Activated naive CD4-positive, alpha-beta T cell treated with anti-CD3 and anti-CD28 coated beads, Interleukin-2, amount 50 U/mL, for 16 hours (primary cell): ENCODE measurements around the gene TUT4.
A peak's percentile ranks its signal among the peaks of the same experiment; 100 is the strongest.

Experiments
- DNase-seq: peaks from one replicate; pipeline ENCODE4 v3.0.0-alpha.2; 2020

TUT4 gene

DNA sequence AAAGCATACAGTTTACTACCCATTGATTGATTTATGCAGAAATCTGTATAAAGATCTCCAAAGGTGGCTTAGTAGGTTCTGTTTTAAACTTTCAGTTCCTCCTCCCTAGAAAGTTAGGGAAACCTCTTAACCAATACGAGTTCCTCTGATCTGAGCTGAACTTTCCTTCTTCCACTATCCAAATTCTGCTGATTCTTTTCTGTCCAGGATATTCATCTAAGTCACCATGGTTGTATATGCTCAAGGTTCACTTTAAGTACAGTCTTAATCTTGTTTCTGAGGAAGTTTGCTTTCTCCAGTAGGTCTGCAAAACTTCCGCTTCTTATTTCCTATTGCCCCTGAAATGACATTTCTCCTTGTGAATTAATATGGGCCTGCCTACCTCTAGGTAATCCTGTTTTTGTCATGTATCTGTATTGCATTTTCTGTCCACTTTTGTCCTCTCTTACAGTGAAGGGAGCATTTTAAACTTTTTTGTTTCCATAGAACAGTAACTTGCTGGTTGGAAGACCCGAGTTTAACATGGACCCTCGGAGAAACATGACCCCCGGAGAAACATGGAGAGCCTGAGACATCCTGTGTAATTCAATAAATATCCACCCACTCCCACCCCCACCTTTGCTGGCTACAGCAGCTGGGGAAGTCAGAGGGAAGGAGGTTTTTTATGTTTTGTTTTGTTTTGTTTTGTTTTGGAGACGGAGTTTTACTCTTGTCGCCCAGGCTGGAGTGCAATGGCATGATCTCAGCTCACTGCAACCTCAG is 16.7 kb upstream of the TUT4 start:
- DNase-seq: no peak

GRCh38 chr1:52567943-52568342 is 15.1 kb upstream of the TUT4 start:
- no peak for DNase-seq

DNA sequence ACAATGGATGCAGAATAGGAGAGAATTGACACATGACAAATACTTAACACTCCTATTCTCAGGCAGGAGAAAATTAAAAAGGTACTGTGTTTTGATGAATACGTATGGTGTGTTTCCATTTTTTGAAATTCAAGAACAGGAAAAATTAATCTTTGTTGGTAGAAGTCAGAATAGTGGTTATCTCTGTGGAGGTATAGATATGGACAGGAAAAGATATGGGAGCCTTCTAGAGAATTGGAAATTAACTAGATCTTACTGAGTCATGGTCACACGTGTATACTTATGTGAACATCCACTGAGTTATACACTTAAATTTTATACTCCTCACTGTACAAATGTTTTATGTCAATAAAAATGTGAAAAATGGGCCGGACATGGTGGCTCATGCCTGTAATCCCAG is 9.9 kb upstream of the TUT4 start:
- DNase-seq: no peak

- DNase-seq: no peak
Observed at GRCh38 chr1:52559875-52560274, 7.0 kb upstream of the TUT4 start.

- no peak for DNase-seq
Observed at GRCh38 chr1:52558941-52559340, 6.0 kb upstream of the TUT4 start.

DNA sequence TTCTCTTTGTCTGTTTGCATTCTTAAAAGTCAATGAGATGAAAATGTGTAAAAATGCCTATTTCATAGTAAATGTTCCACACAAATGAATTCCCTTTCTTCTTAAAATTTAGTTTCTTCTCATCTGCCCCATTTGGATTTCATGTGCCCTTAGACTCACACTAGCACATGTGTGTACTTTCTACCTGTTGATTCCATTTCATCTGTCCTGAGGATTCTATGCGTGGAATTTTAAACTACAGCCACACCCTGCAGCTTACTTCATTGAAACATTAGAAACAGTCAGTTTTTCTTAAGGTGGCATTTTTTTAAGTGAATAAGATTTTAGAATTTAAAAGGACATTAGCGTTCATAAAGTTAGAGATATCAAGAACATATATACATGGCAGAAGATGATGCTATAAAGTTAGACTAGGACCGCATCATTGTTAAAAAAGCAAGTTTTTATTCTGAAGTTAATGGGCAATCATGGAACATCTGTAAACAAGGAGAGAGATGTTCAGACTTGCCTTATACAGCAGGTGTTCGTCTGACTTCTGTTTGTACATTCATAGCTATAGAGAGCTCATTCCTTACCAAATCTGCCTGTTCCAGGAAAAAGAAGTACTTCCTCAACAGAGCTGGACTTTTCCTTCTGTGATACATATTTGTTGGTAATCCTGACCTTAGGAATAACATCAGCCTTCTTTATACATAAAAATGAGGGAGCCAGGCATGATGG is 3.9 kb upstream of the TUT4 start:
- DNase-seq: no peak

DNA sequence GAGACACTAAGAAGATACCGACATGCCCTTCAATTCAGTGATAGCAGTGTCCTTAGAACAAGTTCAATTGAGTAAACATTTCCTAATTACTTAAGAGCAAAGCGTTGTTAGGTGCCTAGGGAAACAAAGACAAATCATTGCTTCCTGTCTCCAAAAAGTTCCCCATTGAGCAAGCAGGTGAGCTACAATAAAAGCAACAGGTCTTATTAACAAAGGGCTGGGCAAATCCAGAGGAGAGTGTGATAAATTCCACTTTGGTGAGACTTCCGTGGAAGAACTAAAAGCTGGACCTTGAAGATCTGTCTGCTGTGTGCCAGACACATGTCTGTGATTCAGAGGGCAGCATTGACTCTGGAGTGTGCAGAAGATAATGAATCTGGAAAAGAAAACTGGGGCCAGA is 1.9 kb upstream of the TUT4 start:
- no peak for DNase-seq

DNA sequence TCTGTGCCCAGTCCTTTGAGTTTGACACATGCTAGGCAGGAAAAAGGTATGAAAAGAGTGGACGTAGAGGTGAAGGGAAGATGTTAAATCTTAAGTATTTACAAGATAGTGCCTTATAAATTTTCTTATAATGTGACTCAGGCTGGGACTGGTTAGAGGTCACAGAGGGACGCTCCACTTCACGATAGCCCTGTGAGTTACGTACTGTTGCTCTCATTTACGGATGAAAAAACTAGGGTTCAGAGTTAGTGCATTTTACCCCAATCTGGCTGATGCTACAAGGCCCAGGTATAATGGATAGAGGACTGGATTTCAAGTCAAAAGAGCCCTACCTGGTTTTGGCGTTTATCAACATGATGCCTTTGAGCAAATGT is 1.4 kb upstream of the TUT4 start:
- DNase-seq: no peak

DNA sequence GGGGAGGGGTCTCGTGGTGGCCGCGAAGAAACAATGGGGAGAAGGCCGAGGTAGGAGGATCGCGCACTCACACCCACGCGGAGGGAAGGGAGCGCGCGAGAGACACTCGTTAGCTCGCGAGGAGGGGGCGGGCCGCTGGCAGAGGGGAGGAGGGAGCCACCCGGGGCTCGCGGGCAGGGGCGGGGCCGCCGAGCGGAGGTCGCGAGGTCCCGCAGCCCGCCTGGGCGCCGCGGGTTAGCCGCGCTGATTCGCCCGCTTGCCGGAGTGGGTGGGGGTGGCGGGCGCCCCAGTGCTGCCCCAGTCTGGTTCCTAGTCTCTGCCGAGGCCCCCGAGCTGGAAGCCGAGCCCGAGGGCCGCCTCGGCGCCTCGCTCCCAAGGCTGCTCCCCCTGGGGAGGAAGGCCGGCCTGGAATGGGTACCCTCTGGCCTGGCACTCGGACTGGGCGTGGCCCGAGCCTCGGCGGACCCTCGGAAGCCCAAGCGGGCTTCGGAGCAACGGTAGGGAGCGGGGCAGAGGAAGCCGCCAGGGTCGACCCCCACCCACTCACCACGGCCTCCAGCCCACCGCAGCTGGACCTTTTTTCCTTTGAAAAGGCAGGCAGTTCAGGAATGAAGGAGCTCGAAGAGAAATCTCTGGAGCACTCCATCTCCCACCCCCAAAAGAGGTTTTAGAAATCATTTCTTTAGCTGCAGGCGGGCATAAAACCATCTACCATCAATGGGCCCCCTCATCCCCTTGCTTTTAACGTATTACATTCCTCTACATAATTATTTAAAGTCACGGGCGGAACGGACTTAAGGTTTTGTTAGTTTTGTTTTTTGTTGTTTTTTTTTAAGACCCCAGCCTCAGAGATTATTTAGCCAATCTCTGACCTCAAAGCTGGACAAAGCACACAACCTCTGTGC is 722 bp upstream of the TUT4 start:
- DNase-seq: peak; percentile 92

GRCh38 chr1:52552236-52552504 is 722 bp downstream of the TUT4 start:
- peak; percentile 75 for DNase-seq

DNA sequence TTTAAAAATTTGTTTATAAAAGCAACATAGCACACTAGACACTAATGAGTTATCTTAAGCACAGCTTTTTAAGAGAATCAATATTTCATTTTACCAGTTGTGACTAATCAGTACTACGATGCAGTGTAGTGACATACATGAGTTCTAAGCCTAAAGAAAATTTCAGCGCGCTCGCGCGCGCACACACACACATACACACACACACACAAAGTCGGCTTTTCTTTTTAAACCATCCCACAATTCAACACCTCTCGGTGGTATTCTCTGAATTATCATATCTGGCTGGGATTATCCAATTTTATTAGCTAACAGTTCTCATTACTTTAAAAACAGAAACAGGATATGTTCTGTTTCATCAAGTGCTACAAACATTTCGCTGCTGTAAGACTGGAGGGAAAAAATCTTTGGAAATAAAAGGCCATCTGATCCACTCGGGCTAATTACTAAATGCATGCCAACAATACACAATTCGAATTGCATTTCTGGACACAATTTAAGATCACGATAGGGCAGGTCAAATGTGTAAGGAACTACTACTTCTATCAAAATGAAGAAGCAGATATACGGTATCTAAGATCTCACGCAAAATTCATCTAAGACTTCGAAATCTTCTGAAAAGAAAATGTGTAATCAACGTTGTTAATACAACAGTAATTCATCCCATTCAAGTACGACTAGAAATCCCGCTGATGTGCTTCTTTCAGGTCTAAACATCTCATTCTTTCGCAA is 1.2 kb downstream of the TUT4 start:
- DNase-seq: peak; percentile 53

GRCh38 chr1:52550447-52550846 is 2.4 kb downstream of the TUT4 start:
- peak; percentile 14 for DNase-seq

- no peak for DNase-seq
Observed at GRCh38 chr1:52549267-52549666, 3.6 kb downstream of the TUT4 start.

DNA sequence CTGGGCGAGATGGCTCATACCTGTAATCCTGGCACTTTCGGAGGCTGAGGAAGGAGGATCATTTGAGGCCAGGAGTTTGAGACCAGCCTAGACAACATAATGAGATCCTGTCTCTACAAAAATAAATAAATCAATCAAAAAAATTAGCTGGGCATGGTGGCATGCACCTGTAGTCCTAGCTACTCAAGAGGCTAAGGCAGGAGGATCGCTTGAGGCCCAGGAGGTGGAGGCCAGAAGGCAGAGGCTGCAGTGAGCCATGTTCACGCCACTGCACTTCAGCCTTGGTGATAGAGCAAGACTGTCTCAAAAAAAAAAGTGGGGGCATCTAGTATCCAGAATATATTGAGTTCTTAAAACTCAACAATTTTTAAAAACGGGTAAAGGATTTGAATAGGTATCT is 6.0 kb downstream of the TUT4 start:
- no peak for DNase-seq

DNA sequence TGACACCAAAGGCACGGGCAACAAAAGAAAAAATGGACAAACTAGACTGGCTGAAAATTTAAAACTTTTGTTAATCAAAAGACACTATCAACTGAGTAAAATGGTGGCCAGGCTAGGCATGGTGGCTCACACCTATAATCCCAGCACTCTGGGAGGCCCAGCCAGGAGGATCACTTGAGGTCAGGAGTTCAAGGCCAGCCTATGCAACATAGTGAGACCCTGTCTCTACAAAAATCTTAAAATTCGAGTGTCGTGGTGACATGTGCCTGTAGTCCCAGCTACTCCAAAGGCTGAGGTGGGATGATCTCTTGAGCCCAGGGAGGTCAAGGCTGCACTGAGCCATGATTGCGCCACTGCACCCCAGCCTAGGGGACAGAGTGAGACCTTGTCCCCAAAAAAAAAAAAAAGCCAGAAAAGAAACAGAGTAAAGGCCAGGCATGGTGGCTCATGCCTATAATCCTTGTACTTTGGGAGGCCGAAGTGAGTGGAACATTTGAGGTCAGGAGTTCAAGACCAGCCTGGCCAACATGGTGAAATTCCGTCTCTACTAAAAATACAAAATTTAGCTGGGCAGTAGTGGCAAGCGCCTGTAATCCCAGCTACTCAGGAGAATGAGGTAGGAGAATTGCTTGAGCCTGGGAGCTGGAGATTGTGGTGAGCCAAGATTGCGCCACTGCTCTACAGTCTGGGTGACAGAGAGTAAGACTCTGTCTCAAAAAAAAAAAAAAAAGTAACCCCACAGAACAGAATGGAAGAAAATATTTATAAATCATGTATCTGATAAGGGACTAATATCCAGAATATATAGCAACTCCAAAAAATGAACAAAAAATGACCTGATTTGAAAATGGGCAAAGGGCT is 8.0 kb downstream of the TUT4 start:
- DNase-seq: no peak

GRCh38 chr1:52542085-52542688 is 10.7 kb downstream of the TUT4 start:
- DNase-seq: no peak

GRCh38 chr1:52534928-52535764 is 17.7 kb downstream of the TUT4 start:
- DNase-seq: no peak

DNA sequence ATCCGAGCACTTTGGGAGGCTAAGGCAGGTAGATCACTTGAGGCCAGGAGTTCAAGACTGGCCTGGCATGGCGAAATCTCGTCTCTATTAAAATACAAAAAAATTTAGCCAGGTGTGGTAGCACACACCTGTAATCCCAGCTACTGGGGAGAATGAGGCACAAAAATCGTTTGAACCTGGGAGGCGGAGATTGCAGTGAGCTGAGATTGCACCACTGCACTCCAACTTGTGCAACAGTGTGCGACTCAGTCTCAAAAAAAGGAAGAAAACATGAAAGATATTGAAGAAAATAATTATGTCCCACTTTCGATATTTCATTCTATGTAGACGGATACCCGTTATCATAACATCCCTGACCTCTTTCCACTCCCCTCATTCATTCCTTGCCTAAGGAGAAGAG is 19.2 kb downstream of the TUT4 start:
- DNase-seq: no peak

DNA sequence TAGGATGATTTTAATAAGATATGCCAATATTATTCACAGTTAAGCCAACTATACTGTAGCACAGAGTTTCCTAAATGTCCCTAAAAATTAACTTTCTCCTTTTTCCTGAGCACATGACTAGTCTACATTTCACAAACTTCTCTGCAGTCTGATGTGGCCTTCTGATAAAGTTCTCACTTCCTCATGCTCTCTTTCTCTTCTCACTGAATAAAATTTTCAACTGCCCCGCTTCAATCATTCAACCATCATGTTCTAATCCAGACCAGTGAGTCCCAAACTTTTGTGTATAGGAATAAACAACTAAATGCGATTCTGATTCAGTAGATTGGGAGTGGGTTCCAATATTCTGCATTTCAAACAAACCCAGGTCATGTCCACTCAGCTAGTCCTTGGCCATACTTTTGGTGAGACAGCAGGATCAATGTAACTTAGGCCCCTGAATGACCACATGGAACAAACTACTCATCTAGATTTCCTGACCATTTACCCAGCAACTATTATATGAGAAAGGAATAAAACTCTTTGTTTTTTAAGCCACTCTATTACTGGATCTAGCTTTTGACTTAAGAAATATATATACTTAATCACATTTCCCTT is 20.1 kb downstream of the TUT4 start:
- DNase-seq: no peak

GRCh38 chr1:52532247-52532646 is 20.6 kb downstream of the TUT4 start:
- DNase-seq: no peak
